Ovary (tissue), 9 donors: ENCODE results near the gene TBC1D7. TPM values are rescaled to one million over a fixed set of nuclear protein-coding genes. Genes with fewer than 3 reads are reported as not detected.

Experiments used
- DNase-seq, 5 donors: peaks; one replicate each; pipeline ENCODE4 v3.0.0-alpha.2; 2019 to 2020
- H3K27ac ChIP-seq, 2 donors: fragments of 200-600 bp; one replicate each; pipeline versions ENCODE4 v1.5.1 to v1.8.0; 2019 to 2022
- H3K27me3 ChIP-seq: fragments of 200-600 bp; one replicate; pipeline ENCODE4 v1.8.0; 2022
- H3K36me3 ChIP-seq: fragments of 200-600 bp; sonication (generic); one replicate; pipeline ENCODE4 v1.5.1; 2019
- H3K4me1 ChIP-seq: one replicate; pipeline ENCODE4 v1.8.1; 2013; ENCODE audit warnings: mild to moderate bottlenecking, moderate library complexity; ENCODE audit not compliant: insufficient read depth
- H3K4me3 ChIP-seq: fragments of 200-600 bp; sonication (generic); one replicate; pipeline ENCODE4 v1.5.1; 2017
- H3K9me3 ChIP-seq, 2 donors: fragments of 200-600 bp in 1 of 2; sonication (generic) in 1 of 2; one replicate each; pipeline versions ENCODE4 v1.5.1 to v1.8.1; 2013 to 2019; ENCODE audit warnings: mild to moderate bottlenecking in 1 of 2, moderate library complexity in 1 of 2
- EP300 ChIP-seq: sonication (generic); formaldehyde crosslinking; IDR thresholded peaks from one replicate; pipeline ENCODE4 v1.6.1; 2017; ENCODE audit warnings: antibody characterized with exemption
- POLR2A ChIP-seq: fragments of 450-650 bp; IDR thresholded peaks from one replicate; pipeline ENCODE4 v1.6.1; 2017; ENCODE audit warnings: antibody characterized with exemption, mild to moderate bottlenecking, moderate library complexity
- WGBS, 3 donors: extraction: QIAGEN DNeasy Blood & Tissue Kit in 1 of 3; methylation state at CpG; one replicate each; pipeline versions ENCODE4 v1.1.5 to v1.1.7; 2013 to 2017; 5-methylcytosine and 5-hydroxymethylcytosine counted together
- intact Hi-C, 4 donors: fragments of 100-400 bp; cut with DNase I; formaldehyde crosslinking; loops; one replicate each; pipeline versions ENCODE4 v1.11.0 to v1.15.1; 2022 to 2023
- polyA plus RNA-seq, 2 donors: library from polyadenylated mRNA; stranded (reverse); fragments of 200-250 nt in 1 of 2; fragments of 350-450 nt in 1 of 2; fragmentation: Illumina TruSeq in 1 of 2; extraction: RNeasy Lipid Tissue Mini Kit (QIAGEN cat#74804) in 1 of 2; gene quantifications; one replicate each; pipeline ENCODE4 v1.2.3, GENCODE V29; 2013 to 2014
- total RNA-seq, 7 donors: library from RNA; depleted of rRNA in 2 of 7; stranded (reverse); fragments of >200 nt in 2 of 7; fragmentation: NEBNext Ultra II Directional in 3 of 7; extraction: Animal tissue kit (Norgen Biotek cat#: 25700) in 3 of 7; gene quantifications; one replicate each; pipeline versions ENCODE4 v1.1.0 to v1.2.4, GENCODE V29; 2016 to 2023
- TF ChIP-seq, protein P1 (sequence below), 3 donors: fragments of 450-650 bp in 2 of 3; fragments of 200-600 bp in 1 of 3; IDR thresholded peaks; one replicate each; pipeline versions ENCODE4 v1.5.1 to v1.8.0; 2016 to 2022; ENCODE audit warnings: antibody characterized with exemption in 3 of 3, mild to moderate bottlenecking in 1 of 3
- donor health status: DM: no; HTN: no; CAD: no; lungs with moderate emphysema.
- donor health status: DM: no; HTN: no; CAD: no.
- donor health status: Bipolar disorder and iron deficiency.
- donor health status: DM: yes; HTN: yes; CAD: no.
- donor health status: DM: no; HTN: no; CAD: no.
- donor health status: DM: yes; HTN: yes; CAD: no.

The TBC1D7 gene
- total and polyA plus RNA-seq, 9 donors, result 4.7 to 11.9 (median 7.5) TPM

DNA sequence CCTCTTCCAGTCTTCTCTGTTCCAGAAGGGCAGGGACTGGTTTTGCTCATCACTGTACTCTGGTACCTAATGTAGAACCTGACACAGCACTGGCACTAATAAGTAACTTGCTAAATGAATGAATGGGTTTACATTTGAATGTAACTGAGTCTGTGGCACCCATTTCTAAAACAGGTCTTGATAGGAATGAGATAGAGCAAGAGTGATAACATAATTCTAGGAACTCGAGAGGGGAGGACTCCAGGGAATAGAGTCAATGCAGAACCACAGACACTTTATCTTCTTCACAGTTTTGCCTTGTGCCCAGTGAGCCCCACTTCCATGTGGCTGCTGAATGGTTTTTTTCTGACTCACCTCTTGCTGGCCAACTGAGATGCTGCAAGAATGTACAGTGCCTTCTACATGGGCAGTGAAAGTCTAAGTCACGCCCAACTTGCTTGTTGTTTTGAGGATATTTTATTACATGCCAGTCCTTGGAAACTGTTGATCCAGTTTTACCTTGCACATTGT lies 61.1 kb downstream of the TBC1D7 start:
- Histone ChIP-seq H3K4me1 (peaks cover 6% of the 10 kb centered on the region), H3K27ac (no peak overlapping the region), H3K36me3 (no peaks in the 10 kb centered on the region), H3K9me3 (no peaks in the 10 kb centered on the region), H3K4me3 (no peak overlapping the region), H3K27me3 (no peaks in the 10 kb centered on the region)
- intact Hi-C loops, result no loop called here
- no peak for TF ChIP-seq POLR2A
- TF ChIP-seq EP300, result no peak
- no peak for DNase-seq
- WGBS, 3 donors, result 93 to 98% (median 98%) methylated on average over 2 of the region's 2 CpGs

DNA sequence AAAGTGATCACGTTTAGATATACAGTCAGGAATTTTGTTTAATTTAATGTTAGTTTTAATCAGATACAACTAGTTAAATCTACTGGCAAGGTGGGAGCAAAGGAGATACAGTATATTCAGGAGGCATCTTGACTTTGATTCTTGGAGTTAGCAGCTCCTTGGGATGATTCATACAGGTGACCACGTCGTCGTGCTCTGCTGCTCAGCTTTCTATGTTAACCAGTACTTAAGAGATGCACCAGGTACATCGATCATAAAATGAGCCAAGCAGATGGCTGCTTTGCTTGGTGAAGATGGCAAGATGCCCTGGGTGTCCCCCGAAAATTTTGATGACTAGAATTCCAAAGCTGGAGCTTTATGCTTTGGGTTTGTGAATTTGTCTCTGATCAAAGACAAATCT lies 64.7 kb downstream of the TBC1D7 start:
- WGBS, 3 donors, result 90 to 94% (median 91%) methylated on average over 6 of the region's 6 CpGs
- Histone ChIP-seq H3K27me3 (no peaks in the 10 kb centered on the region), H3K36me3 (no peaks in the 10 kb centered on the region), H3K27ac (no peak overlapping the region), H3K9me3 (no peaks in the 10 kb centered on the region), H3K4me1 (no peaks in the 10 kb centered on the region), H3K4me3 (no peak overlapping the region)
- intact Hi-C loops, result no loop called here
- DNase-seq, result no peak
- no peak for TF ChIP-seq POLR2A
- TF ChIP-seq, protein P1, sequence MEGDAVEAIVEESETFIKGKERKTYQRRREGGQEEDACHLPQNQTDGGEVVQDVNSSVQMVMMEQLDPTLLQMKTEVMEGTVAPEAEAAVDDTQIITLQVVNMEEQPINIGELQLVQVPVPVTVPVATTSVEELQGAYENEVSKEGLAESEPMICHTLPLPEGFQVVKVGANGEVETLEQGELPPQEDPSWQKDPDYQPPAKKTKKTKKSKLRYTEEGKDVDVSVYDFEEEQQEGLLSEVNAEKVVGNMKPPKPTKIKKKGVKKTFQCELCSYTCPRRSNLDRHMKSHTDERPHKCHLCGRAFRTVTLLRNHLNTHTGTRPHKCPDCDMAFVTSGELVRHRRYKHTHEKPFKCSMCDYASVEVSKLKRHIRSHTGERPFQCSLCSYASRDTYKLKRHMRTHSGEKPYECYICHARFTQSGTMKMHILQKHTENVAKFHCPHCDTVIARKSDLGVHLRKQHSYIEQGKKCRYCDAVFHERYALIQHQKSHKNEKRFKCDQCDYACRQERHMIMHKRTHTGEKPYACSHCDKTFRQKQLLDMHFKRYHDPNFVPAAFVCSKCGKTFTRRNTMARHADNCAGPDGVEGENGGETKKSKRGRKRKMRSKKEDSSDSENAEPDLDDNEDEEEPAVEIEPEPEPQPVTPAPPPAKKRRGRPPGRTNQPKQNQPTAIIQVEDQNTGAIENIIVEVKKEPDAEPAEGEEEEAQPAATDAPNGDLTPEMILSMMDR (IDR thresholded peaks at IDR 0.05), result no peak
- no peak for TF ChIP-seq EP300

DNA sequence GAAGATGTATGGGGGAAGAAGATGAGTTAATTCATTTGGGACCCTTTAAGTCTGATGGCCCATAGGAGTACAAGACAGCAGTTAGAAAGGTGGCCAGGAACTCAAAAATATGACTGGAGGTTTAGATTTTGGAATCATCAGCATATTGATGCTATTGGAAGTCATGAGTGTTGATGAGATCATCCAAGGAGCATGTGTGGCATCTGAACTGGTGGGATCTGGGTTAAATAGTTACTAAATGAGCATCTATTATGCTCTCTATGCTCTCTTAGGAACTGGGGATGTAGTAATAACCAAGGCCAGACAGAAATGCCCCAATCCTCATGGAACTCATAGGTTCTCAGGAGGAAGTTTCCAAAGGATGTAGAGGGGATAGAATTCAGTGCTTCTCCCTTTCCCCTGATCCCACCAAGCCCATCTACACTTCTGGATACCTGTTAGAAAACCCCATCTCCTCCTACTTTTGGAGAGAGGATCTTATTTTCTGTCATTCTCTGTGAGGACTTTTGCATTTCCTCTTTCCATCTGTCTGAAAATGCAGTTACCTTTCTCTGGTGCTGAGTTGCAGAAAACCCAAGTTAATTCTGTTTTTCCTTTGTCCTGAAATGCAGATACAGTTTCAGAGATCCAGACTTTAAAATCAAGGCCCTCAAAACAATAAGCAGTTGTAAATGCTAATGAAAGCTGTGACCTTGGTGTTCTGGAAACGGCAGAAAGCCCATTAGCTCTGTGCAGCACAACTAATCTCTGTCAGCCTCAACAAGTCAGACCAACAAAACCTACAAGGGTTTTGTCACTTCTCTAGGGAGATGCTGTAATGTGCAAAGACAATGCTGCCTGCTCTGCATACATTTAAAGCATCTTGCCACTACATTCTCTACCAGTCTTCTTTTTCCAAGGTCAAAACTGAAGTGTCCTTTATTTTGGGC lies 65.8 kb downstream of the TBC1D7 start:
- 3 to 24% (median 5%) methylated on average over 1 of the region's 1 CpG for WGBS, 3 donors

DNA sequence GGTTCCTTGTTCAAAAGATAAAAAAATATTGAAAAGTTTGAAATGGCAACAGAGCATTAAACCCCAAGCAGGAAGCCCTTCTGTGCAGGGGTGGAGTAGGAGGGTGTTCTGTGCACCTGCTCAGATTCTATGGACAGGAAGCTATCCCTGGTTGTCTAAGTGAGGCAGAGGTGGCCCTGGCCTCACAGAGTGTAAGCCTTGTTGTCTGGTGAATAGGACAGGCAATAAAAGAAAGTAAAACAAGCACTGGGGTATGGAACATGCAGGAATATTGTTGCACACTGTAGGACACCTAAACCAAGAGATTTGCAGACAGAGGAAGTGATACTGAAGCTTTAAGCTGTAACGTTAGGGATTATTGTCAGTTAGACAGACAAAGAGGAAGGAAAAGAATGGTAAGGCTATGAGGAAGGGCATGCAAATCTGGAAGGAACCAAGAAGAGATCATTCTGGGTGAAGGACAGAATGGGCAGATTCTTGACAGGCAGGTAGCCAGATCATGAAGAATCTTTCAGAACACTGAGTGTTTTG lies 66.8 kb downstream of the TBC1D7 start:
- intact Hi-C loops, result no loop called here
- TF ChIP-seq EP300 (no peak), POLR2A (no peak)
- TF ChIP-seq, protein P1 (IDR thresholded peaks at IDR 0.05), result no peak
- no peaks in the 10 kb centered on the region for H3K9me3 ChIP-seq
- H3K36me3 ChIP-seq, result no peaks in the 10 kb centered on the region
- no peak overlapping the region for H3K4me3 ChIP-seq
- H3K27ac ChIP-seq, result no peak overlapping the region
- no peaks in the 10 kb centered on the region for H3K27me3 ChIP-seq
- no peak for DNase-seq
- 63 to 80% (median 64%) methylated on average over 1 of the region's 1 CpG for WGBS, 3 donors
- no peaks in the 10 kb centered on the region for H3K4me1 ChIP-seq

More for the DNA sequence above, 65.8 kb downstream of the TBC1D7 start:
- no peak overlapping the region for H3K4me3 ChIP-seq
- H3K9me3 ChIP-seq, result no peaks in the 10 kb centered on the region
- H3K4me1 ChIP-seq, result no peaks in the 10 kb centered on the region
- H3K36me3 ChIP-seq, result no peaks in the 10 kb centered on the region
- DNase-seq, result no peak
- H3K27ac ChIP-seq, result no peak overlapping the region
- intact Hi-C loops, result no loop called here
- no peaks in the 10 kb centered on the region for H3K27me3 ChIP-seq
- TF ChIP-seq EP300, result no peak
- TF ChIP-seq, protein P1 (IDR thresholded peaks at IDR 0.05), result no peak
- no peak for TF ChIP-seq POLR2A
